ENCODE measurements around the gene STRA6.

Gene STRA6

GRCh38 chr15:74202452-74203401 lies at the start of gene STRA6:
TSS of gene STRA6 (minus strand) at chr15:74202787. CDS start at chr15:74202267, 520 bp downstream.
- no peak for DNase-seq (ENCODE audit: low read depth in 2 of 2)

GRCh38 chr15:74252291-74252690 lies 49.7 kb upstream of the STRA6 start:
- no peak for DNase-seq (ENCODE audit: low read depth in 2 of 2)

GRCh38 chr15:74251131-74251811 lies 48.7 kb upstream of the STRA6 start:
- no peak for DNase-seq (ENCODE audit: low read depth in 2 of 2)

GRCh38 chr15:74250266-74250665 lies 47.7 kb upstream of the STRA6 start:
- no peak for DNase-seq (ENCODE audit: low read depth in 2 of 2)

- DNase-seq (ENCODE audit: low read depth in 2 of 2), result peak in 1 of 2 experiments; percentile 4
Observed at GRCh38 chr15:74245342-74245931, 42.9 kb upstream of the STRA6 start.

- no peak for DNase-seq (ENCODE audit: low read depth in 2 of 2)
Observed at GRCh38 chr15:74244822-74245341, 42.3 kb upstream of the STRA6 start.

- no peak for DNase-seq (ENCODE audit: low read depth in 2 of 2)
Observed at GRCh38 chr15:74243431-74243830, 40.8 kb upstream of the STRA6 start.

GRCh38 chr15:74242441-74243185 lies 40.0 kb upstream of the STRA6 start:
- DNase-seq (ENCODE audit: low read depth in 2 of 2), result no peak

- DNase-seq (ENCODE audit: low read depth in 2 of 2), result no peak
Observed at GRCh38 chr15:74240897-74241614, 38.5 kb upstream of the STRA6 start.

GRCh38 chr15:74240002-74240568 lies 37.5 kb upstream of the STRA6 start:
- no peak for DNase-seq (ENCODE audit: low read depth in 2 of 2)

GRCh38 chr15:74239051-74239705 lies 36.6 kb upstream of the STRA6 start:
- no peak for DNase-seq (ENCODE audit: low read depth in 2 of 2)

GRCh38 chr15:74235962-74236361 lies 33.4 kb upstream of the STRA6 start, which contains the start of gene CCDC33:
TSS of gene CCDC33 (plus strand) at chr15:74236326. CDS start at chr15:74236720, 394 bp downstream.
- no peak for DNase-seq (ENCODE audit: low read depth in 2 of 2)

GRCh38 chr15:74234598-74234875 lies 31.9 kb upstream of the STRA6 start:
- no peak for DNase-seq (ENCODE audit: low read depth in 2 of 2)

- DNase-seq (ENCODE audit: low read depth in 2 of 2), result no peak
Observed at GRCh38 chr15:74233851-74234597, 31.4 kb upstream of the STRA6 start.

- no peak for DNase-seq (ENCODE audit: low read depth in 2 of 2)
Observed at GRCh38 chr15:74233373-74233772, 30.8 kb upstream of the STRA6 start.

- DNase-seq (ENCODE audit: low read depth in 2 of 2), result no peak
Observed at GRCh38 chr15:74231475-74231874, 28.9 kb upstream of the STRA6 start.

GRCh38 chr15:74229686-74230085 lies 27.1 kb upstream of the STRA6 start:
- DNase-seq (ENCODE audit: low read depth in 2 of 2), result no peak

GRCh38 chr15:74228723-74229081 lies 26.1 kb upstream of the STRA6 start:
- DNase-seq (ENCODE audit: low read depth in 2 of 2), result no peak

GRCh38 chr15:74227968-74228722 lies 25.6 kb upstream of the STRA6 start:
- no peak for DNase-seq (ENCODE audit: low read depth in 2 of 2)
